GM19035 (cell line): ENCODE measurements around the gene JAKMIP1.

ENCODE experiments used
- ATAC-seq: cut with Tn5 transposase; IDR thresholded peaks from one replicate; pipeline ENCODE4 v1.9.1; 2021; ENCODE audit not compliant: unreplicated experiment

JAKMIP1 gene

GRCh38 chr4:6122496-6122895, 77.9 kb downstream of the JAKMIP1 start:
- no peak for ATAC-seq

GRCh38 chr4:6121941-6122340, 78.4 kb downstream of the JAKMIP1 start:
- no peak for ATAC-seq

- no peak for ATAC-seq
Observed at GRCh38 chr4:6121276-6121850, 79.0 kb downstream of the JAKMIP1 start.

GRCh38 chr4:6120361-6120760, 80.0 kb downstream of the JAKMIP1 start:
- no peak for ATAC-seq

GRCh38 chr4:6119507-6120020, 80.8 kb downstream of the JAKMIP1 start:
- no peak for ATAC-seq

- no peak for ATAC-seq
Observed at GRCh38 chr4:6118201-6118600, 82.1 kb downstream of the JAKMIP1 start.

GRCh38 chr4:6116696-6117285, 83.6 kb downstream of the JAKMIP1 start:
- ATAC-seq, result no peak

GRCh38 chr4:6115746-6116586, 84.4 kb downstream of the JAKMIP1 start:
- ATAC-seq, result no peak

GRCh38 chr4:6115342-6115741, 85.0 kb downstream of the JAKMIP1 start:
- ATAC-seq, result no peak

GRCh38 chr4:6114601-6115000, 85.7 kb downstream of the JAKMIP1 start:
- no peak for ATAC-seq

- ATAC-seq, result no peak
Observed at GRCh38 chr4:6114181-6114580, 86.2 kb downstream of the JAKMIP1 start.

GRCh38 chr4:6113641-6114040, 86.7 kb downstream of the JAKMIP1 start:
- no peak for ATAC-seq

GRCh38 chr4:6112606-6113290, 87.6 kb downstream of the JAKMIP1 start:
- ATAC-seq, result no peak

GRCh38 chr4:6111354-6111960, 88.9 kb downstream of the JAKMIP1 start:
- no peak for ATAC-seq

GRCh38 chr4:6110681-6111353, 89.5 kb downstream of the JAKMIP1 start:
- ATAC-seq, result no peak

GRCh38 chr4:6109842-6110560, 90.3 kb downstream of the JAKMIP1 start:
- ATAC-seq, result no peak

GRCh38 chr4:6107886-6108285, 92.5 kb downstream of the JAKMIP1 start:
- ATAC-seq, result no peak

- no peak for ATAC-seq
Observed at GRCh38 chr4:6107114-6107791, 93.1 kb downstream of the JAKMIP1 start.

GRCh38 chr4:6106156-6106555, 94.2 kb downstream of the JAKMIP1 start:
- no peak for ATAC-seq
